ENCODE data around the gene LARGE1. TPM values are rescaled to one million over a fixed set of nuclear protein-coding genes. Genes with fewer than 3 reads are reported as not detected.

LARGE1 gene
- total and polyA plus RNA-seq, 2 of the 4 experiments (the other 2 are of a cell fraction) = 6.2 to 12.4 TPM

DNA sequence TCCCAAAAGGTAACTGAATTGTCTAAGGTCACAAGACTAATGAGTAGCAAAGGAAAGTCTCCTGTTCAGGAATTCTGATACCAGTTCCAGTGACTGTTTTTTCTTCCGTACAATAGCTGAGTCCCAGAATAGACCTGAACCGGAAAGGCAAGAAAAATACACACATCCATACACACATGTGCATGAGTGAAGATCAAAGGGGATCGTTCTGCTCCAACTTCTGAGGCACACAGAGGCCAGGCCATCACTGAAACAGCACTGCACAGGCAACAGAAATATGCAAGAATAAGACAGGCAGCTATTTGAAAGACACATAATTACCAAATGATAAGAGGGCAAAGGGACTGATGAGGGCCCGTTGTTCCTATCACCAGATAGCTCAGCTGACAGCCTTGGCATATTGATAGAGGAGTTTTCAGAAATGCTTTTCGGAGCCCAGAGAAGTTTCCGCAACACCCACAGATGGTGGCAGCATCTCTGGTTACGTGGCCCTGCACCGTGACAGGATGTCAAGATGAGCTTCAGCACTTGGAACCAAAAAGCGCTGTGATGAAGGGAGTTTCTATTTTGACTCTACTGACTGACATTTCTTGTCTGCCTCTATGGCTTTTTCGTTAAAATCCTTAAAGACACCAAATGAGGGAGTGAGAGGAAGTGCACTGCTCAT, 280.6 kb downstream of the LARGE1 start:
- no peak overlapping the region for H3K56ac ChIP-seq (ENCODE audit: extremely low read depth, insufficient read depth, low read length)
- TF ChIP-seq CHD1 (IDR thresholded peaks at IDR 0.05; ENCODE audit: low read depth, low read length) = no peak
- no peak for TF ChIP-seq RCOR1 (IDR thresholded peaks at IDR 0.05; ENCODE audit: insufficient replicate concordance, low read length)
- TF ChIP-seq SMC3 (IDR thresholded peaks at IDR 0.05; ENCODE audit: low read depth, low read length) = no peak
- TF ChIP-seq BHLHE40 (IDR thresholded peaks at IDR 0.05; ENCODE audit: low read depth, low read length) = no peak
- TF ChIP-seq FOS (IDR thresholded peaks at IDR 0.05; ENCODE audit: low read depth, low read length) = no peak
- no peak for TF ChIP-seq POLR2A (IDR thresholded peaks at IDR 0.05; ENCODE audit: low read depth, low read length)
- no peak for TF ChIP-seq MXI1 (IDR thresholded peaks at IDR 0.05; ENCODE audit: borderline replicate concordance, low read depth, low read length)
- TF ChIP-seq ELK1 (IDR thresholded peaks at IDR 0.05; ENCODE audit: borderline replicate concordance, low read depth, low read length) = no peak
- no peak for TF ChIP-seq MAZ (IDR thresholded peaks at IDR 0.05; ENCODE audit: borderline replicate concordance, low read depth, low read length)
- no peak for TF ChIP-seq NFE2L2 (IDR thresholded peaks at IDR 0.05; ENCODE audit: low read depth, low read length)
- TF ChIP-seq RFX5 (IDR thresholded peaks at IDR 0.05; ENCODE audit: low read depth, low read length) = no peak
- TF ChIP-seq MAFK (IDR thresholded peaks at IDR 0.05; ENCODE audit: low read depth, low read length) = no peak
- H4K5ac ChIP-seq (ENCODE audit: low read depth, low read length) = no peak overlapping the region
- no peak overlapping the region for H2BK20ac ChIP-seq (ENCODE audit: low read depth, low read length)
- no peak overlapping the region for H3K23ac ChIP-seq (ENCODE audit: low read depth, low read length)
- dilution Hi-C loops (cut with HindIII; ENCODE audit: low sequenced_read_pairs, unreplicated experiment) (no loop called here), intact Hi-C loops (cut with micrococcal nuclease) (no loop called here), in situ Hi-C loops (cut with MboI; ENCODE audit: low sequenced_read_pairs) (no loop called here)
- ATAC-seq (ENCODE audit: low read depth) = no peak
- no peak overlapping the region for H3K18ac ChIP-seq (ENCODE audit: low read depth, low read length)
- WGBS, 2 experiments (ENCODE audit: extremely low coverage in 2 of 2, insufficient read length in 1 of 2) = 75% methylated on average over 4 of the region's 10 CpGs; no CpG with 5 or more reads in 1 of the 2 experiments
- H3K27me3 ChIP-seq (ENCODE audit: control insufficient read depth, insufficient read depth, low read length) = no peaks in the 10 kb centered on the region
- no peak overlapping the region for H3K27ac ChIP-seq (ENCODE audit: insufficient read depth, low read length)
- no peaks in the 10 kb centered on the region for H3K4me1 ChIP-seq (ENCODE audit: control insufficient read depth, insufficient read depth, low read length)
- ChIA-PET POLR2A (ENCODE audit: unreplicated experiment) (no interaction called here), CTCF (no interaction called here)
- H2AK5ac ChIP-seq (ENCODE audit: low read depth, low read length) = no peak overlapping the region
- H3K9me3 ChIP-seq (ENCODE audit: control insufficient read depth, insufficient read depth, low read length) = no peaks in the 10 kb centered on the region
- no peaks in the 10 kb centered on the region for H3K36me3 ChIP-seq (ENCODE audit: control insufficient read depth, insufficient read depth, low read length)
- no peaks in the 10 kb centered on the region; the same call in 1 of the 2 replicates for H3K9me1 ChIP-seq (ENCODE audit: insufficient read depth, low read length)
- BruUV-seq (replicated peaks) = no TSS peak
- no peak overlapping the region for H4K91ac ChIP-seq (ENCODE audit: insufficient read depth, low read depth, low read length)
- no peak overlapping the region for H3K4me3 ChIP-seq (ENCODE audit: insufficient read depth, low read depth, low read length)
- no peak overlapping the region for H2AFZ ChIP-seq (replicated peaks; ENCODE audit: low read length, poor library complexity)
- no peaks in the 10 kb centered on the region for H3K79me1 ChIP-seq (ENCODE audit: low read depth in 1 of 2, low read length in 2 of 2)
- no peak overlapping the region for H2AK9ac ChIP-seq (replicated peaks; ENCODE audit: low read depth, low read length, poor library complexity)
- H3K9ac ChIP-seq (ENCODE audit: low read depth, low read length) = no peak overlapping the region
- H2BK120ac ChIP-seq (ENCODE audit: low read depth, low read length) = no peak overlapping the region
- H3K14ac ChIP-seq (replicated peaks; ENCODE audit: low read depth, low read length) = no peak overlapping the region
- no peak overlapping the region for H2BK5ac ChIP-seq (ENCODE audit: low read depth, low read length, poor library complexity, severe bottlenecking)
- no peak overlapping the region for H2BK15ac ChIP-seq (ENCODE audit: low read depth, low read length)
- no peak overlapping the region for H4K8ac ChIP-seq (ENCODE audit: low read depth in 2 of 2, low read length in 2 of 2)
- no peaks in the 10 kb centered on the region for H4K20me1 ChIP-seq (ENCODE audit: insufficient read depth, low read length)
- DNase-seq = no peak
- no peak overlapping the region for H3K4ac ChIP-seq (ENCODE audit: low read depth, low read length)
- H3K4me2 ChIP-seq (ENCODE audit: low read depth, low read length) = no peak overlapping the region

Data from IMR-90 (cell line).